Measurements from ENCODE around the gene HES2.
"Not testable (repeated sequence)": the region's sequence is repeated elsewhere in the genome, so short reads cannot be mapped to it uniquely, and the experiment has no call there.

HES2 gene

DNA sequence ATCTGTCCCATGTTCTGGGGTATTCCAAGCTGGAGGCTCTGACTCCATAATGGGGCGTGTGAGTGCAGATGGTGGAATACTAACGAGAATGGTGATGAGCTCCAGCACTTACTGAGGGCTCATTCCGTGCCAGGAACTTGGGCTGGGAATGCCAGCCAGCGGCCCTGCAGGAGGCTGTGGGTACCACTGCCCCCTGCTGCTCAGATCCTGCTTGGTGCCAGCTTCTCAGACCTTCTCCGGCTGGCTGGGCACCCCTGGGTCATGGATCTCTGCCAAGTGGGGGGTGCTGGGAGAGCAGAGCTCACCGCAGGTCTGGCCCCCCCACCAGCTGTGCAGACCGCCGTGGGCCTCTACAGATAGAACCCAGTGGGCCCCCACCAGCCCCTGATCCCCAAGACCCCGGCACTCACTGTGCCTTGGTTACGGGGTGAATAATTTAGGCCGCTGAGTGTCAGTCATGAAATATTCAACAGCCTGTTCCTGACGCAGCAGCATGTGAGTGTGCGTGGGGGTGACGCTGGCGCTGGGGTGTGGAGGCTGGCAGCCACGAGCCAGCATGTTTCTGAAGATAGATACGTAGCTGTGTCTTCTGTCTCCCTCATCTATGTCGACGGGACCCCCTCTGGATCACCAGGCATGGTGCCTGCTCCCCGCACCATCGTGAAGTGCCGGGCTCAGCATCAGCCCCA lies 17.4 kb upstream of the HES2 start:
- not testable (repeated sequence) for DNase-seq (ENCODE audit: low read depth in 2 of 2, low spot score in 1 of 2)

GRCh38 chr1:6436277-6436676 lies 16.6 kb upstream of the HES2 start:
- not testable (repeated sequence) for DNase-seq (ENCODE audit: low read depth in 2 of 2, low spot score in 1 of 2)

GRCh38 chr1:6435547-6435946 lies 15.8 kb upstream of the HES2 start:
- no peak for DNase-seq (ENCODE audit: low read depth in 2 of 2, low spot score in 1 of 2)

GRCh38 chr1:6435129-6435528 lies 15.4 kb upstream of the HES2 start:
- DNase-seq (ENCODE audit: low read depth in 2 of 2, low spot score in 1 of 2), result no peak

- no peak for DNase-seq (ENCODE audit: low read depth in 2 of 2, low spot score in 1 of 2)
Measured at GRCh38 chr1:6434186-6434585, 14.5 kb upstream of the HES2 start.

- not testable (repeated sequence) for DNase-seq (ENCODE audit: low read depth in 2 of 2, low spot score in 1 of 2)
Measured at GRCh38 chr1:6431645-6432579, 12.2 kb upstream of the HES2 start.

- DNase-seq (ENCODE audit: low read depth in 2 of 2, low spot score in 1 of 2), result not testable (repeated sequence)
Measured at GRCh38 chr1:6429660-6430411, 10.1 kb upstream of the HES2 start.

GRCh38 chr1:6428453-6428852 lies 8.7 kb upstream of the HES2 start:
- DNase-seq (ENCODE audit: low read depth in 2 of 2, low spot score in 1 of 2), result not testable (repeated sequence)

GRCh38 chr1:6427441-6428390 lies 8.0 kb upstream of the HES2 start:
- no peak for DNase-seq (ENCODE audit: low read depth in 2 of 2, low spot score in 1 of 2)

- DNase-seq (ENCODE audit: low read depth in 2 of 2, low spot score in 1 of 2), result no peak
Measured at GRCh38 chr1:6426972-6427350, 7.2 kb upstream of the HES2 start.

- no peak for DNase-seq (ENCODE audit: low read depth in 2 of 2, low spot score in 1 of 2)
Measured at GRCh38 chr1:6426277-6426971, 6.7 kb upstream of the HES2 start.

DNA sequence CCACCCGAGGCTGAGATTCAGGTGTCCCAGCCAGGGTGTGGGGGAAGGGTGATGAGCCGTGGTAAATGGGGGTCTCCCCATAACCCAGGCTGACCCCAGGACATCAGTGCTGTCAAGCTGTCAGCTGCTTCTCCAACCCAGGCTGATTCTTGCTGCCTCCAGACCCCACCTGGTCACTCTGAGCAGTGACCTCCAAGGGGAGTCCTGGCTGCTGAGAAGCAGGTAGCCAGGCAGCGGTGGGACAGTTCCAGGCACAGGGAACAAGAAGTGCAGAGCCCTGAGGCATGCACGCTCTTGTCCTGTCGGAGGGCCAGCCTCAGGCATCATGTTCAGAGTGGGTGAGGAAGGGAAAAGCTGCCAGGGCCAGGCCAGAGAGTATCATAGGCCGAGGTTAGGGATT lies 5.9 kb upstream of the HES2 start:
- DNase-seq (ENCODE audit: low read depth in 2 of 2, low spot score in 1 of 2), result no peak

DNA sequence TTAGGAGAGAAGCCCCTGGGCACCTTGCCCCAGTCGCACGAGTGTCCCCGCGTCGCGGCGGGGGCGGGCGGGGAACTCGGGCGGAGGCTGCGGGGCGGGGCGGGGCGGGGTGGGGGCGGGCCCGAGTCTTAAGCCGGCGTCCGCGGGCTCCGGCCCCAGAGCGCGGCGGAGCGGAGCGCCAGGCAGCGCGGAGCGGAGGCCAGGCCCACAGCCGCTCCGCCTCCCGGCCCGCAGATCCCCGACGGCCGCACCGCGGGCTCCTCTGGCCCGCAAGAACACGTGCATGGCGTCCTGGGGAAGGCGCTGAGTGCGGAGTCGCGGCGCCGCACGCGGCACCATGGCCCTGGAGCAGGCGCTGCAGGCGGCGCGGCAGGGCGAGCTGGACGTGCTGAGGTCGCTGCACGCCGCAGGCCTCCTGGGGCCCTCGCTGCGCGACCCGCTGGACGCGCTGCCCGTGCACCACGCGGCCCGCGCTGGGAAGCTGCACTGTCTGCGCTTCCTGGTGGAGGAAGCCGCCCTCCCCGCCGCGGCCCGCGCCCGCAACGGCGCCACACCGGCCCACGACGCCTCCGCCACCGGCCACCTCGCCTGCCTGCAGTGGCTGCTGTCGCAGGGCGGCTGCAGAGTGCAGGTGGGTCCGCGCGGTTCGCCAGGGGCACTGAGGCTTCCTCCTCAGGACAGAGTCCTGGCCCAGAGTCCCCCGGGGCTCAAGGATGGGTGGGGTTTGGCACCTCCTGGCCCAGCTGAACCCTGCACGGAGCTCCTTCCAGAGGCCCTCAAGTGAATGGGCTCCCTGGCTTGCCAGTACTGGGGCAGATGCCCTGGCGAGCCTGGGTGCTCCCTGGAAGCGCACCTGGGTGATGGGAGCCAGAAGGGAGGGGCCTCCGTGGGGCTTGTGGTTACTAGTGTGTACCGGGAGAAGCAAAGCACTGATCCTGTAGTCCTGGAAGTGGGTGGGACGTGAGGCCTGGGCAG lies 5.2 kb upstream of the HES2 start, which contains the start of gene ESPN:
TSS of gene ESPN (plus strand) at position 158 of the 975 bp plus-strand sequence. CDS start at position 338, 180 bp downstream.
- DNase-seq (ENCODE audit: low read depth in 2 of 2, low spot score in 1 of 2), result no peak

- no peak for DNase-seq (ENCODE audit: low read depth in 2 of 2, low spot score in 1 of 2)
Measured at GRCh38 chr1:6424000-6424565, 4.4 kb upstream of the HES2 start.

- peak in 1 of 2 donors; percentile 55 for DNase-seq (ENCODE audit: low read depth in 2 of 2, low spot score in 1 of 2)
Measured at GRCh38 chr1:6423321-6423999, 3.7 kb upstream of the HES2 start.

GRCh38 chr1:6421266-6421665 lies 1.5 kb upstream of the HES2 start:
- no peak for DNase-seq (ENCODE audit: low read depth in 2 of 2, low spot score in 1 of 2)

DNA sequence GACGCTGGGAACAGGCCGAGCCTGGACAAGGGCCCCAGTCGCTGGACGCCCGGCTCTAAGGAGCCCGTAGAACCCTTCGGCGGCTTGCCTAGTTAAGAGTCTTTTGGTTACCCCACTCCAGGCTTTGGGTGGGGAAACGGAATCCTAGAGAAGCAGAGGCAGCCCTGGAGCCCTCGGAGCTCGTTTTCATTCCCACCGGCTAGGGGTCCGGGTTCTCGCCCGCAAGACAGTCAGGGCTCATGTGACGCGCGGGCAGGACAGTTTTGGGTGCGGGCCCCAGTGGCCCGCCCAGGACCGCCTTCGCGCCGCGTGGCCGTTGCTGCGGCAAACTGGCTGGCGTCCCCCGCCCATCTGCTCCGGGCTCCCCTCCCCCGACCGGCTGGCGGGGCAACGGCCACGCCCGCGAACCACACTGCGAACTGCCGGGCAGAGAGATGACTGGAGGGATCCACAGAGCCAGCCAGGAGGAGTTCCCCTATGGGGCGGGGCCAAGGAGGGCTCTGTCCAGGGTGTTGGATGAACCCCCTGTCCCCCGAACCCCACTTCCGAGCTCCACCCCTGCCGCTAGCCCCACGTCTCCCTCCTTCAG lies 829 bp upstream of the HES2 start:
- no peak for DNase-seq (ENCODE audit: low read depth in 2 of 2, low spot score in 1 of 2)
